ENCODE measurements around the gene SLC6A2.

Gene SLC6A2

DNA sequence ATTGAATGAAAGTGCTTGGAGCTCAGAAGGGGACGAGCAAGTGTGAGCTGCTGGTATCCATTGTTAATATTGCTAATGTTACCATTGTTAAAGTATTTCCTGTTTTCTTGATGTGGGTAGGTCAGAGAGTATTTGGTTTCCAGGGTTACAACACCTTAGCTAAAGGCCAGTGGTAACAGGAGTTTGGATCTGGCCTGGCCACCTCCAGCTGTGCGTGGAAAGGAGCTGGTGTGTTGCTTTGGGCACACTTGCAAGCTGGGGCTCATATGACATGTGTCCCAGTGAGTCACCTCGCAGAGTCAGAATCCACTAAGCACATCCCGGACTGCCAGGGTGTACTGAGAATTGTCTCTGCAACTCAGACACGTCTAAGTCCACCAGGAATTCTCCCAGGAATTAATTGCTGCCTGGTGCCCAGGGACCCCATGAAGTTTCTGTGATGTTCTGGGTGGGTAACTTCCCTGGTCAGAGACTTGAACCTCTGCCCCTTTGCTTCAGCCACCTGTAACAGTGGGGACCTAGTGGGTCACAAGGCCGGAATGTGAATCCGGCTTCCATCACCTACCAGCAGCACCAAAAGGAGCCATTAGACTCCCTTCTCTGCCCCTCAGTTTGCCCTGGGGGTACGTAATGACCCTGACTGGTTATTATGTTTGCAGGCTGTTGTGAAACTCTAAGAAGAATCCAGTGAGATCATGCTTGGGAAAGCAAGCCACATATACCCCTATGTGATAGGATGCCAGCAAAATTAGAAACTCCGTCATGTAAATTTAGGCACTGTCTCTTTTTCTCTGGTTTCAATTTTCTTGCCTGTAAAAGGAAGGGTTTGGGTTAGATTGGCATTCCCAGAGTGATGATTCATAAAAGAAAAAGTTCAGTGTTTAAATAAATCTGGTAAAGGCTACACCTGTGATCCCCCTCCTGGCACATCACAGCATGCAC lies 12.8 kb downstream of the SLC6A2 start:
- no peak for FAIRE-seq
- DNase-seq (ENCODE audit: insufficient read length, low spot score), result no peak

GRCh38 chr16:55671206-55671973 lies 15.6 kb downstream of the SLC6A2 start:
- DNase-seq (ENCODE audit: insufficient read length, low spot score) (no peak), FAIRE-seq (no peak)

GRCh38 chr16:55671974-55672280 lies 16.1 kb downstream of the SLC6A2 start:
- no peak for FAIRE-seq

DNA sequence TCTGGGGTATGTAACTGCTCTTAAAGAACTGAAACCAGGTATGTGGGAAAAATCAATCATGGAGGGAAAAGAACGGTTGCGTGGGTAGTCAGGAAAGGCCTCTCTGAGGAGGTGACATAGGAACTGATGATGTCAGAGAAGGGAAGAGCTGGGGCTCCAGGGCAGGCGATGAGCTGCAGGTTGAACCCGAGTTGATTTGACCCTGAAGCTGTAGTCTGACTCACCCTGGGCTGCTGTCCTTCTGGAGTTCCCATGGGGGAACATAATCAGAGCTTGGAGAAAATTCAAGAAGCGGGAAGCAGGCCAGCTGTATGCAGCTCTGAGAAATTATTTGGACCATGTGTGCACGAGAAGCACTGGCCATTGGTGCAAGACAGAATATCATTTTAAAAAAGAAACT lies 16.7 kb downstream of the SLC6A2 start:
- DNase-seq (ENCODE audit: insufficient read length, low spot score) (no peak), FAIRE-seq (no peak)

More at GRCh38 chr16:55671974-55672280, 16.1 kb downstream of the SLC6A2 start:
- no peak for DNase-seq (ENCODE audit: insufficient read length, low spot score)

- DNase-seq (ENCODE audit: insufficient read length, low spot score), result no peak
- FAIRE-seq, result no peak
These were observed 22.5 kb downstream of the SLC6A2 start for GRCh38 chr16:55678161-55678821.

DNA sequence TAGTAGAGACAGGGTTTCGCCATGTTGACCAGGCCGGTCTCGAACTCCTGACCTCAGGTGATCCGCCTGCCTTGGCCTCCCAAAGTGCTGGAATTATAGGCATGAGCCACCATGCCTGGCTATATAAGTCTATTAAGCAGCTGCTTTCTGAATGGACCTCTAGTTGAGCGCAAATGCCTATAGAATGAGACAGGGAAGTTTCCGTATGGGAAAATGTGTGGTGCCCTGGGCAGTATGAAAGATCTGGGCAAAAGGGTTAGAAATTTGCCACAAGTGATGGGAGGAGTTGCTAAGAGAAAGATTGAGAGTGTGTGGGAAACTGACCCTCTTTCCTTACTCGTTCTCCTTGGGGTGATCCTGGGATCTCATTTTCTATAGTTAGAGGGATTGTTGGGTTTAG lies 26.3 kb downstream of the SLC6A2 start:
- FAIRE-seq, result no peak

GRCh38 chr16:55685973-55686372 lies 30.2 kb downstream of the SLC6A2 start:
- DNase-seq (ENCODE audit: insufficient read length, low spot score), result no peak
- no peak for FAIRE-seq

More for the DNA sequence above, 26.3 kb downstream of the SLC6A2 start:
- DNase-seq (ENCODE audit: insufficient read length, low spot score), result no peak

DNA sequence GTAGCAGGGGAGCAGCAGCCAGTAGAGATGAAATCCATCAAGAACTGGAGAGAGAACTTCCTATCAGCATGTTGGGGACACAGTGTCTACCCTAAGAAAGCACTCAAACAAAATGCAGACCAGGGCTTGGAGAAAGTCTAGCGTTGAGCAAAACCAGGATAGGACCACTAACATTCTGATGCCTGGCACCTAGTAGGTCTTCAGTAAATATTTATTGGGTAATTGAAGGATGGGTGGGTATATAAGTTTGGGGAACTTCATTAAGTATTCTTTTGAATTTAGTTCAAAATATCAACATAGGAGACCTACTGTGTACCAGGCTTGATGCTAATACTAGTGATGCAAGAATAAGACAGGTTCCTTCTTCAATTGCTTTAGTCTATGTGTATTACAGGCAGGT lies 30.9 kb downstream of the SLC6A2 start:
- DNase-seq (ENCODE audit: insufficient read length, low spot score), result no peak
- FAIRE-seq, result no peak

DNA sequence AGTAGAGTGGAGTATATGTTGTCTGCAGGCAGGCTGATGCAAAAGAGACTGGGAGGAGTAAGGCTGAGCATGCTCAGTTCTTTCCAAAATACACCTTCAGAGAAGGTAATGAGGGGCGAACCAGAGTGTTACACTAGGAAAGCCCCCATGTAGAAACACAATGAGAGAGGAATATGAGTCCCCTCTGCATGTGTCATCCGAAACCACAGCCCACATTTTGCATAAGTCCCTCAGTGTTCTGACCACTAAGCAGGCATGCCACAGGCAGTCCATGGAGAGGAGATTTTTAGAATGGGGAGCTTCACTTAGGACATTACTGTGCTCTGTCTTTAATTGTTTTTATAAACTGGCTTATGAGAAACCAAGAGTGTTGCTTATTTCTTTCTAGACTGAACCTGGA lies 32.0 kb downstream of the SLC6A2 start:
- DNase-seq (ENCODE audit: insufficient read length, low spot score), result no peak
- no peak for FAIRE-seq

DNA sequence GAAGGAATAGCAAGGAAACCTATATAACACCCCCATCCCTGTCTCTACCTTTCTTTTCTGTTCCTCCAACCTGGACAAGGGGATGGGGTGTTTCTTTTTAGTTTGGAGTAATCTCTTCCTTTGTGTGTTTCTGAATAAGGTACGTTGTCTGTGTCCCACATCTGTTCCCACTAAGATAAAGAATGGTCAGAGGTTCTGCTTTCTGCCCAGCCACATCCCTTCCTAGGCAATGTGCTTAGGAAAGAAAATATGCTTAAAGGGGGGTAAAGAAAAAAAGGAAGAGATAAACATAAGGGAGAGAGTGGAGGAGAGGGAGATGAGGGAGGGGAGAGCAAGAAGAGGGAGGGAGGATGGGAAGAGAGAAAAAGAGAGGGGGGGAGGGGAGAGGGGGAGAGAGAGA lies 35.1 kb downstream of the SLC6A2 start:
- FAIRE-seq (no peak), DNase-seq (ENCODE audit: insufficient read length, low spot score) (no peak)

DNA sequence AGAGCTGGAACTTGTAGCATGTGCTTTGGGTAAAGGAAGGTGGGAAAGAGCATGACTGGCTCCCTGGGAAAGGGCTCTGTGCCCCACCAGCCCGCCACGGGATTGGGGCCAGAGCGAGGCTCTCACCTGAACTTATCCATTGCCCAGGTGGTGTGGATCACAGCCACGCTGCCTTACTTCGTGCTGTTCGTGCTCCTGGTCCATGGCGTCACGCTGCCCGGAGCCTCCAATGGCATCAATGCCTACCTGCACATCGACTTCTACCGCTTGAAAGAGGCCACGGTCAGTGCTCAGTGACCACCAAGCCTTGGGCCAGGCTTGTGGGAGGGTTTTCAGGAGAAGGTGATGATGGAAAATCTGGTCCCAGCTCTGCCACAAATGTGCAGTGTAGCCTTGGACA lies 36.0 kb downstream of the SLC6A2 start:
- FAIRE-seq (no peak), DNase-seq (ENCODE audit: insufficient read length, low spot score) (no peak)

- DNase-seq (ENCODE audit: insufficient read length, low spot score), result no peak
- no peak for FAIRE-seq
These were observed 39.8 kb downstream of the SLC6A2 start for GRCh38 chr16:55695595-55695994.

- DNase-seq (ENCODE audit: insufficient read length, low spot score) (no peak), FAIRE-seq (no peak)
These were observed 42.1 kb downstream of the SLC6A2 start for GRCh38 chr16:55697867-55698266.

DNA sequence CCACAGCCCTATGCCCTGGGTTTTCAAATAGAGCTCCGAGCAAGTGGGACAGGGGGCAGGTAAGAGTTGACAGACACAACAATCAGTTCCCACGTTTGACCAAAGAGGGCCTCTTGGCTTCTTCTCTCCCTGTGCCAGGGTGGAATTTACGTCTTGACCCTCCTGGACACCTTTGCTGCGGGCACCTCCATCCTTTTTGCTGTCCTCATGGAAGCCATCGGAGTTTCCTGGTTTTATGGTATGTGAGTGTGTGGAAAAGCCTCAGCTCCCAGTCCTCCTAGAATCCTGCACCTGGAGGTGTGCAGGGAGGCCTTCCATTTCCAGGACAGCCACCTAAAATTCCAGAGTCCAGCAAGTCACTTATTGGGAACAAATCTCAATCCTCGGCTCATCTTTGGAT lies 42.5 kb downstream of the SLC6A2 start:
- no peak for DNase-seq (ENCODE audit: insufficient read length, low spot score)
- no peak for FAIRE-seq

DNA sequence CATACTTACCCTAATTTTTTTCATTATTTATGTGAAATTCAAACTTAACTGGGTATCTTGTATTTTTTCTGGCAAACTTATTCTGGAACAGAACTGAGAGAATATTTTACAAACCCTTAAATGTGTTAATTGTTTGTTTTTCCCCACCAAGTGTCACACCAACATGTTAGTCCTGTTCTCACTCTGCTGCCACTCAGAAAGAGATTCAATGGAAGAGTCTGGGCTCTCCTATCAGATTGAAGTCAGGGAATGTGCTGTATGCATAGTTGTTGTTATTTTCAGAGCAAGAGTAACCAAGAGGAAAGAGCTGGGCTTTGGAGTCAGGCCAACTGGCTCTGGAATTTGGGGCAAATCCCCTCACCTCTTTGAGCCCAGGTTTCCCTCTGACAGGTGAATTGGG lies 43.2 kb downstream of the SLC6A2 start:
- no peak for DNase-seq (ENCODE audit: insufficient read length, low spot score)
- FAIRE-seq, result no peak

DNA sequence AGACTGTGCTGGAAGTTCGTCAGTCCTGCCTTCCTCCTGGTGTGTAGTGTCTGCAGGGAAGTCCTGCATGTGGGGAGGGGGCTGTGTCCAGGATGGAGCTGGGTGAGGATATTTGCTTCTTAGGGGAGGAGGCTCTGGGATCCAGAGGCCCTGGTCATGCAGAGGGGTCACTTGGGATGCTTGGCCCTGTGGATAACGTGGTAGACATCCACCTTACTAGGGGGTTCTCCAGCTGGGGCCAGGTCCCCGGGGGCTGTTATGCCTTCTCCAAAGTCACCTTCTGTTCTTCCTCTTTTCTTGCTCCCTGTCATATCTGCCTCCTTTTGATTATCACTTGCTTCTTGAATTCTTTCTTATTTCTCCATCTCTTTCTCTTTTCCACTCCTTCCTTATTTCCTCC lies 43.8 kb downstream of the SLC6A2 start:
- DNase-seq (ENCODE audit: insufficient read length, low spot score), result no peak
- FAIRE-seq, result no peak

DNA sequence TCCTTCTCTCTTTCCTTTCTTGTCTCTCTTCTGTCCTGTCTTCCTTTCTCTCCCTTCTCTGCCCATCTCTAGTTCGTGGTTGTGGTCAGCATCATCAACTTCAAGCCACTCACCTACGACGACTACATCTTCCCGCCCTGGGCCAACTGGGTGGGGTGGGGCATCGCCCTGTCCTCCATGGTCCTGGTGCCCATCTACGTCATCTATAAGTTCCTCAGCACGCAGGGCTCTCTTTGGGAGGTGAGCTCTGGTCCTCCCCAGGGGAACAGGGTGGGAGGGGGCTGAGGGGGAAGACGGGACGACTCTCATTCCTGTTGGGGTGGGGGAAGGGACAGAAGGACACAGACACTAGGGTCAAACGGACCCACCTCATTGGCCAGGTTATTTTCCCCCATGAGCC lies 44.3 kb downstream of the SLC6A2 start:
- DNase-seq (ENCODE audit: insufficient read length, low spot score) (no peak), FAIRE-seq (no peak)

DNA sequence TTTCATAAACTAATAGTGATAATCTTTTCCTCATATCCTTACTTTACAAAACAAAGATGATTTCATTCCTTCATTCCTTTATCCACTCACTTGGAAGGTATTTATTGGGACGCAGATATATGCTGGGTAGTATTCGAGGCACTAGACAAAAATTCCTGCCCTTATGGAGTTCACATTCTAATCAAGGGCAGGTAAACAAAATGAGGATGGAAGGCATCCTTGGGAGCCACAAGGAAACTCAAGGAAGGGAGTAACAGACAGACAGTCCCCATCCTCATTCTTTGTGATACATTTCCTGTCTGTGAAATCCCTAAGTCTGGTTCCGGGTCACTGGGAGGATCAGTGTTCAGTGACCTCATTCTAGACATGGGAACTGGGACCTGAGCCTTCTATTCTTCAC lies 45.2 kb downstream of the SLC6A2 start:
- DNase-seq (ENCODE audit: insufficient read length, low spot score) (no peak), FAIRE-seq (no peak)

GRCh38 chr16:55701442-55702319 lies 45.9 kb downstream of the SLC6A2 start:
- FAIRE-seq (no peak), DNase-seq (ENCODE audit: insufficient read length, low spot score) (peak; percentile 30)
